Upper lobe of left lung (tissue), 6 donors: ENCODE measurements around the gene CALY. TPM values are rescaled to one million over a fixed set of nuclear protein-coding genes. Genes with fewer than 3 reads are reported as not detected.

ENCODE experiments used
- ATAC-seq, 2 donors: fragments of 200-7000 bp; cut with Tn5 transposase; one replicate each; pipeline ENCODE4 v1.9.1; 2022; ENCODE audit warnings: mild to moderate bottlenecking in 2 of 2, moderate library complexity in 2 of 2; ENCODE audit not compliant: low FRiP score in 2 of 2
- DNase-seq, 2 donors: peaks; one replicate each; pipeline ENCODE4 v3.0.0-alpha.2; 2019 to 2020
- H3K27ac ChIP-seq, 4 donors: fragments of 200-600 bp; sonication (generic); one replicate each; pipeline ENCODE4 v1.5.1; 2016 to 2019
- H3K27me3 ChIP-seq, 4 donors: fragments of 200-600 bp; sonication (generic); one replicate each; pipeline ENCODE4 v1.5.1; 2017 to 2019
- H3K36me3 ChIP-seq, 4 donors: fragments of 200-600 bp; sonication (generic); one replicate each; pipeline ENCODE4 v1.5.1; 2016 to 2019
- H3K4me1 ChIP-seq, 4 donors: fragments of 200-600 bp; sonication (generic); one replicate each; pipeline ENCODE4 v1.5.1; 2018 to 2019
- H3K4me3 ChIP-seq, 4 donors: fragments of 200-600 bp; sonication (generic); one replicate each; pipeline ENCODE4 v1.5.1; 2017 to 2019; ENCODE audit warnings: mild to moderate bottlenecking in 2 of 4, moderate library complexity in 1 of 4
- H3K9me3 ChIP-seq, 4 donors: fragments of 200-600 bp; sonication (generic); one replicate each; pipeline ENCODE4 v1.5.1; 2018 to 2019
- EP300 ChIP-seq, 4 donors: sonication (generic); formaldehyde crosslinking; IDR thresholded peaks; one replicate each; pipeline ENCODE4 v1.5.1; 2017; ENCODE audit warnings: antibody characterized with exemption in 4 of 4, control low read depth in 2 of 4
- POLR2A ChIP-seq, 4 donors: fragments of 450-650 bp; IDR thresholded peaks; one replicate each; pipeline ENCODE4 v1.5.1; 2016 to 2017; ENCODE audit warnings: antibody characterized with exemption in 4 of 4, mild to moderate bottlenecking in 2 of 4
- POLR2AphosphoS5 ChIP-seq, 2 donors: sonication (generic); formaldehyde crosslinking; IDR thresholded peaks; one replicate each; pipeline ENCODE4 v1.5.1; 2017; ENCODE audit warnings: antibody characterized with exemption in 2 of 2
- WGBS, 2 donors: methylation state at CpG; one replicate each; pipeline ENCODE4 v1.1.5; 2017 to 2018; 5-methylcytosine and 5-hydroxymethylcytosine counted together
- total RNA-seq, 6 donors: library from RNA; depleted of rRNA in 4 of 6; stranded (reverse); fragments of >200 nt in 4 of 6; gene quantifications; one replicate each; pipeline versions ENCODE4 v1.1.0 to v1.2.1, GENCODE V29; 2016 to 2021
- TF ChIP-seq, protein P1 (sequence below), 6 experiments: fragments of 450-650 bp in 4 of 6; fragments of 200-600 bp in 2 of 6; sonication (generic) in 2 of 6; IDR thresholded peaks; one replicate each; pipeline ENCODE4 v1.5.1; 2016 to 2019; ENCODE audit warnings: antibody characterized with exemption in 6 of 6
- donor health status: DM: no; HTN: no; CAD: no; lungs with moderate emphysema.
- donor health status: DM: no; HTN: yes; CAD: no; lungs with severe emphysema.

CALY gene
- total RNA-seq, 6 donors from 2014 or later = 7.4 TPM; not detected in 5

DNA sequence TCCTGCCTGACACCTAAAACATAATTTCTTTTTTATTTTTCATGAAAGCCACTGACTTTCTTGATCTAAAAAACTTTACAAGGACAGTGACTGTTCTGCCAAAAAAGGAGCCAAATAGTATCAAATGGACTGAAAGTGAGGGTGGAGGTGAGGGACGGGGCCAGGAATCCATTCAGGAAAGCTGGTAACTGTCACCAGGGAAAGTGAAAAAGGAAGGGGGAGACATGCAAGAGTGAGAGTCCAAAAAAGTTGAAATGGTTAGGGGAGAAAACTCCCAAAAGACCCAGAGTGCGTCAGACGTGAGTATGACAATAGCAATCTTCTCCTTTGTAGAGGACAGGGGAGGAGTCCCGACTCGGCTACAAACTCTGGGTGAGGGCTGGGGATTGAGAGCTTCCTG lies 7.5 kb upstream of the CALY start:
- peaks cover 0 to 15% (median 2%) of the 10 kb centered on the region in 4 donors for H3K27me3 ChIP-seq
- TF ChIP-seq, protein P1, sequence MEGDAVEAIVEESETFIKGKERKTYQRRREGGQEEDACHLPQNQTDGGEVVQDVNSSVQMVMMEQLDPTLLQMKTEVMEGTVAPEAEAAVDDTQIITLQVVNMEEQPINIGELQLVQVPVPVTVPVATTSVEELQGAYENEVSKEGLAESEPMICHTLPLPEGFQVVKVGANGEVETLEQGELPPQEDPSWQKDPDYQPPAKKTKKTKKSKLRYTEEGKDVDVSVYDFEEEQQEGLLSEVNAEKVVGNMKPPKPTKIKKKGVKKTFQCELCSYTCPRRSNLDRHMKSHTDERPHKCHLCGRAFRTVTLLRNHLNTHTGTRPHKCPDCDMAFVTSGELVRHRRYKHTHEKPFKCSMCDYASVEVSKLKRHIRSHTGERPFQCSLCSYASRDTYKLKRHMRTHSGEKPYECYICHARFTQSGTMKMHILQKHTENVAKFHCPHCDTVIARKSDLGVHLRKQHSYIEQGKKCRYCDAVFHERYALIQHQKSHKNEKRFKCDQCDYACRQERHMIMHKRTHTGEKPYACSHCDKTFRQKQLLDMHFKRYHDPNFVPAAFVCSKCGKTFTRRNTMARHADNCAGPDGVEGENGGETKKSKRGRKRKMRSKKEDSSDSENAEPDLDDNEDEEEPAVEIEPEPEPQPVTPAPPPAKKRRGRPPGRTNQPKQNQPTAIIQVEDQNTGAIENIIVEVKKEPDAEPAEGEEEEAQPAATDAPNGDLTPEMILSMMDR (IDR thresholded peaks at IDR 0.05) = no peak
- TF ChIP-seq EP300 (IDR thresholded peaks at IDR 0.05) (no peak), POLR2A (IDR thresholded peaks at IDR 0.05) (no peak), POLR2AphosphoS5 (IDR thresholded peaks at IDR 0.05) (no peak)
- ATAC-seq = no peak

DNA sequence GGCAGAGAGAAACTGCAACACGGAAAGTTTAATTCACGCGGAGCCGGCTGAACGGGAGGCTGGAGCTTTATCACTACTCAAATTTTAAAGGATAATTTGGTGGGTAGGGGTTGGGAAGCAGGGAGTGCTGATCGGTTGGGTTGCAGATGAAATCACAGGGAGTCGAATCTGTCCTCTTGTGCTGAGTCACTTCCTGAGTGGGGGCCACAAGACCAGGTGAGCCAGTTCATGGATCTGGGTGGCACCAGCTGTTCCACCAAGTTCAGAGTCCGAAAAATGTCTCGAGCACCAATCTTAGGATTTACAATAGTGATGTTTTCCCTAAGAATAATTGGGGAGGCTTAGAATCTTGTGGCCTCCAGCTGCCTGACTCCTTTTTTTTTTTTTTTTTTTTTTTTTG lies 6.9 kb upstream of the CALY start:
- no peak overlapping the region for H3K27ac ChIP-seq
- peaks cover 0 to 15% (median 2%) of the 10 kb centered on the region in 4 donors for H3K27me3 ChIP-seq
- H3K36me3 ChIP-seq = no peaks in the 10 kb centered on the region
- no peak overlapping the region for H3K4me3 ChIP-seq
- no peaks in the 10 kb centered on the region for H3K9me3 ChIP-seq
- DNase-seq (no peak), ATAC-seq (no peak)
- TF ChIP-seq EP300 (IDR thresholded peaks at IDR 0.05) (no peak), POLR2AphosphoS5 (IDR thresholded peaks at IDR 0.05) (no peak), POLR2A (IDR thresholded peaks at IDR 0.05) (no peak)
- TF ChIP-seq, protein P1 (IDR thresholded peaks at IDR 0.05) = no peak
- H3K4me1 ChIP-seq = no peaks in the 10 kb centered on the region
- WGBS, 2 donors = 61 to 74% methylated on average over 9 of the region's 9 CpGs

More for the DNA sequence above, 7.5 kb upstream of the CALY start:
- Histone ChIP-seq H3K27ac (no peak overlapping the region), H3K9me3 (no peaks in the 10 kb centered on the region), H3K4me3 (no peak overlapping the region), H3K4me1 (no peaks in the 10 kb centered on the region), H3K36me3 (no peaks in the 10 kb centered on the region)
- no peak for DNase-seq
- WGBS, 2 donors = 66 to 72% methylated on average over 5 of the region's 5 CpGs

GRCh38 chr10:133342942-133343341 lies 6.2 kb upstream of the CALY start:
- Histone ChIP-seq H3K27ac (no peak overlapping the region), H3K9me3 (no peaks in the 10 kb centered on the region), H3K4me1 (no peaks in the 10 kb centered on the region), H3K4me3 (no peak overlapping the region), H3K27me3 (peaks cover 0 to 11% (median 2%) of the 10 kb centered on the region in 4 donors), H3K36me3 (no peaks in the 10 kb centered on the region)
- WGBS, 2 donors = 69 to 70% methylated on average over 8 of the region's 8 CpGs
- ATAC-seq (no peak), DNase-seq (peak in 1 of 2 donors; percentile 36)
- no peak for TF ChIP-seq EP300 (IDR thresholded peaks at IDR 0.05)
- TF ChIP-seq POLR2A (IDR thresholded peaks at IDR 0.05) = no peak
- no peak for TF ChIP-seq POLR2AphosphoS5 (IDR thresholded peaks at IDR 0.05)

DNA sequence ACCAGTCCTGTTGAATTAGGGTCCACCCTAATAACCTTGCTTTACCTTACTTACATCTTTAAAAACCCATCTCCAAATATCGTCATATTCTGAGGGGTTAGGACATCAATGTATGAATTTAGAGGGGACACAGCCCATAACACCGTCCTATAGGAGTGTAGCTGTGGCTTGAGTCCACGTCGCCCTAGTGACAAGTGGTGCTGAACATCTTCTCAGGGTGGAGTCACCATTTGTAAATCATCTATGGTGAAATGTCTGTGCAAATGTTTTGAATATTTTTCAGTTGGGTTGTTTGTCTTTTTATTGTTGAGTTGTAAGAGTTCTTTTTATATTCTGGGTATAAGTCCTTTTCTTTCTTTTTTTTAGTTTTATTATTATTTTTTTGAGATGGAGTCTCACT lies 5.3 kb upstream of the CALY start:
- H3K4me3 ChIP-seq = no peak overlapping the region
- ATAC-seq = no peak
- peaks cover 0 to under 1% (median under 1%) of the 10 kb centered on the region in 4 donors for H3K4me1 ChIP-seq
- no peak overlapping the region for H3K27ac ChIP-seq
- H3K27me3 ChIP-seq = peaks cover 0 to 8% (median 2%) of the 10 kb centered on the region in 4 donors
- TF ChIP-seq POLR2A (IDR thresholded peaks at IDR 0.05) (no peak), EP300 (IDR thresholded peaks at IDR 0.05) (no peak), POLR2AphosphoS5 (IDR thresholded peaks at IDR 0.05) (no peak)
- TF ChIP-seq, protein P1 (IDR thresholded peaks at IDR 0.05) = no peak
- H3K36me3 ChIP-seq = no peaks in the 10 kb centered on the region
- H3K9me3 ChIP-seq = no peaks in the 10 kb centered on the region
- DNase-seq = no peak
- 89 to 92% methylated on average over 4 of the region's 4 CpGs for WGBS, 2 donors

DNA sequence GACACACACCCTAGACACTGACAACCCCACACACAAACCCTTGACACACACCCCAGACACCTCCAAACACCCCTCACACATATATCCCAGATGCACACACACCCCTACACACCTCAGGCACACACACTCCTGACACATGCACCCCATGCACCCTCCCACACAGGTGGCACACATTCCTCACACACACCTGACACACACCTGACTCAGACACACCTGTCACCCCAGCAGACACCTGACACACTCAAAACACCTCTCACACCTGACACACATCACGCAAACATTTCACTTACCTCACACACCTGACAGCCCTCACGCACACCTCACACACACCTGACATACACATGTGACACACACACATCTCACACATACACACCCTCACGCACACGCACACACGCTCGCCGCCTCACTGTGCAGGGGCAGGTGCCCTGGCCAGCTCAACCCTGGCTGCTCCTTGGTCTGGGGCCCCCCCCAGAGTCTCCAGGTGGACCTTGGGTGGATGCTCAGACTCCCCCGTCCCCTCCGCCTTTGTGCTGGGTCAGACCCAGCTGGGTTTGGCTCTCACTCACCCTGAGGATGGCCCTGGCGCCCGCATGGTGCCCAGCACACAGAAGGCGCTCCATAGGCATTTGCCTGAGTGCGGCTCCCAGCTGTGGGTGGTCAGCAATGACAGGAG lies 3.1 kb upstream of the CALY start:
- Histone ChIP-seq H3K4me1 (peaks cover 20 to 22% (median 21%) of the 10 kb centered on the region in 4 donors), H3K4me3 (no peak overlapping the region), H3K36me3 (no peaks in the 10 kb centered on the region), H3K27ac (no peak overlapping the region), H3K27me3 (peaks cover 0 to 28% (median 21%) of the 10 kb centered on the region in 4 donors), H3K9me3 (no peaks in the 10 kb centered on the region)
- DNase-seq (peak in 1 of 2 donors; percentile 52), ATAC-seq (peak in 1 of 2 donors; percentile 23)
- 93% methylated on average over 13 of the region's 13 CpGs for WGBS, 2 donors
- no peak for TF ChIP-seq POLR2AphosphoS5 (IDR thresholded peaks at IDR 0.05)
- no peak for TF ChIP-seq POLR2A (IDR thresholded peaks at IDR 0.05)
- TF ChIP-seq, protein P1 (IDR thresholded peaks at IDR 0.05) = no peak
- TF ChIP-seq EP300 (IDR thresholded peaks at IDR 0.05) = no peak
